Measurements from ENCODE around the gene GJA3.
"Not testable (repeated sequence)": the region's sequence is repeated elsewhere in the genome, so short reads cannot be mapped to it uniquely, and the experiment has no call there.

The GJA3 gene

GRCh38 chr13:20182231-20182846 lies 21.5 kb upstream of the GJA3 start:
- peak; percentile 82 for DNase-seq (ENCODE audit: low spot score)

GRCh38 chr13:20181188-20181587 lies 20.3 kb upstream of the GJA3 start:
- no peak for DNase-seq (ENCODE audit: low spot score)

- no peak for DNase-seq (ENCODE audit: low spot score)
Observed at GRCh38 chr13:20178156-20178555, 17.3 kb upstream of the GJA3 start.

GRCh38 chr13:20177049-20177831 lies 16.4 kb upstream of the GJA3 start:
- no peak for DNase-seq (ENCODE audit: low spot score)

GRCh38 chr13:20175907-20176652 lies 15.2 kb upstream of the GJA3 start:
- DNase-seq (ENCODE audit: low spot score) = no peak

GRCh38 chr13:20175406-20175794 lies 14.5 kb upstream of the GJA3 start:
- no peak for DNase-seq (ENCODE audit: low spot score)

- DNase-seq (ENCODE audit: low spot score) = no peak
Observed at GRCh38 chr13:20174656-20175405, 14.0 kb upstream of the GJA3 start.

- no peak for DNase-seq (ENCODE audit: low spot score)
Observed at GRCh38 chr13:20173116-20173746, 12.4 kb upstream of the GJA3 start.

GRCh38 chr13:20171364-20171763 lies 10.5 kb upstream of the GJA3 start:
- no peak for DNase-seq (ENCODE audit: low spot score)

GRCh38 chr13:20170921-20171320 lies 10.1 kb upstream of the GJA3 start:
- DNase-seq (ENCODE audit: low spot score) = no peak

GRCh38 chr13:20168396-20168795 lies 7.5 kb upstream of the GJA3 start:
- DNase-seq (ENCODE audit: low spot score) = no peak

GRCh38 chr13:20165417-20166257 lies 4.8 kb upstream of the GJA3 start:
- DNase-seq (ENCODE audit: low spot score) = no peak

- no peak for DNase-seq (ENCODE audit: low spot score)
Observed at GRCh38 chr13:20161951-20162300, 1.1 kb upstream of the GJA3 start.

- no peak for DNase-seq (ENCODE audit: low spot score)
Observed at GRCh38 chr13:20161275-20161950, 561 bp upstream of the GJA3 start.

GRCh38 chr13:20159646-20160305 lies 1.1 kb downstream of the GJA3 start:
- DNase-seq (ENCODE audit: low spot score) = no peak

- DNase-seq (ENCODE audit: low spot score) = no peak
Observed at GRCh38 chr13:20157151-20157796, 3.6 kb downstream of the GJA3 start.

GRCh38 chr13:20156702-20157101 lies 4.2 kb downstream of the GJA3 start:
- DNase-seq (ENCODE audit: low spot score) = no peak

GRCh38 chr13:20153290-20153689 lies 7.6 kb downstream of the GJA3 start:
- not testable (repeated sequence) for DNase-seq (ENCODE audit: low spot score)

GRCh38 chr13:20151612-20152011 lies 9.2 kb downstream of the GJA3 start:
- DNase-seq (ENCODE audit: low spot score) = no peak

All from pons (tissue), 1 donor.